Measurements from ENCODE around the gene KRTAP4-11. TPM values are rescaled to one million over a fixed set of nuclear protein-coding genes. Genes with fewer than 3 reads are reported as not detected.
"Not testable (repeated sequence)": the region's sequence is repeated elsewhere in the genome, so short reads cannot be mapped to it uniquely, and the experiment has no call there.

The KRTAP4-11 gene
- total RNA-seq, result not detected in 2 replicates

- not testable (repeated sequence) for DNase-seq (ENCODE audit: low read depth in 2 of 2)
These were observed at the start of gene KRTAP4-11 for GRCh38 chr17:41117846-41118386. Gene KRTAP4-11 (minus strand): TSS chr17:41118373. CDS start chr17:41118315, 58 bp downstream.

- no peak for DNase-seq (ENCODE audit: low read depth in 2 of 2)
These were observed 49.4 kb upstream of the KRTAP4-11 start for GRCh38 chr17:41167561-41167960.

- DNase-seq (ENCODE audit: low read depth in 2 of 2), result no peak
These were observed 45.7 kb upstream of the KRTAP4-11 start for GRCh38 chr17:41163828-41164227.

GRCh38 chr17:41160648-41161047 is 42.5 kb upstream of the KRTAP4-11 start, which contains the start of gene KRTAP4-4:
Gene KRTAP4-4 (minus strand): TSS chr17:41160748. CDS start chr17:41160691, 57 bp downstream.
- DNase-seq (ENCODE audit: low read depth in 2 of 2), result no peak

- not testable (repeated sequence) for DNase-seq (ENCODE audit: low read depth in 2 of 2)
These were observed 42.0 kb upstream of the KRTAP4-11 start for GRCh38 chr17:41160190-41160589.

- DNase-seq (ENCODE audit: low read depth in 2 of 2), result no peak
These were observed 35.7 kb upstream of the KRTAP4-11 start for GRCh38 chr17:41153856-41154255.

- no peak for DNase-seq (ENCODE audit: low read depth in 2 of 2)
These were observed 33.4 kb upstream of the KRTAP4-11 start for GRCh38 chr17:41151525-41151924.

GRCh38 chr17:41150026-41150425 is 31.9 kb upstream of the KRTAP4-11 start:
- DNase-seq (ENCODE audit: low read depth in 2 of 2), result no peak

GRCh38 chr17:41149652-41149985 is 31.4 kb upstream of the KRTAP4-11 start, which contains the start of gene KRTAP4-5:
Gene KRTAP4-5 (minus strand): TSS chr17:41149825. CDS start chr17:41149767, 58 bp downstream.
- no peak for DNase-seq (ENCODE audit: low read depth in 2 of 2)

GRCh38 chr17:41148971-41149651 is 30.9 kb upstream of the KRTAP4-11 start:
- not testable (repeated sequence) for DNase-seq (ENCODE audit: low read depth in 2 of 2)

GRCh38 chr17:41147531-41148204 is 29.5 kb upstream of the KRTAP4-11 start:
- DNase-seq (ENCODE audit: low read depth in 2 of 2), result no peak

GRCh38 chr17:41145261-41145660 is 27.1 kb upstream of the KRTAP4-11 start:
- no peak for DNase-seq (ENCODE audit: low read depth in 2 of 2)

GRCh38 chr17:41144846-41145245 is 26.7 kb upstream of the KRTAP4-11 start:
- no peak for DNase-seq (ENCODE audit: low read depth in 2 of 2)

- no peak for DNase-seq (ENCODE audit: low read depth in 2 of 2)
These were observed 23.2 kb upstream of the KRTAP4-11 start for GRCh38 chr17:41141361-41141760.

GRCh38 chr17:41140360-41141131 is 22.4 kb upstream of the KRTAP4-11 start, which contains the start of gene KRTAP4-6:
Gene KRTAP4-6 (minus strand): TSS chr17:41140544. CDS start chr17:41140487, 57 bp downstream.
- DNase-seq (ENCODE audit: low read depth in 2 of 2), result peak in 1 of 2 donors; percentile 48

- not testable (repeated sequence) for DNase-seq (ENCODE audit: low read depth in 2 of 2)
These were observed 21.7 kb upstream of the KRTAP4-11 start for GRCh38 chr17:41139865-41140264.

GRCh38 chr17:41133880-41134735 is 15.9 kb upstream of the KRTAP4-11 start:
- no peak for DNase-seq (ENCODE audit: low read depth in 2 of 2)

GRCh38 chr17:41131979-41132378 is 13.8 kb upstream of the KRTAP4-11 start:
- DNase-seq (ENCODE audit: low read depth in 2 of 2), result no peak

- no peak for DNase-seq (ENCODE audit: low read depth in 2 of 2)
These were observed 9.2 kb upstream of the KRTAP4-11 start for GRCh38 chr17:41127371-41127770.

- DNase-seq (ENCODE audit: low read depth in 2 of 2), result no peak
These were observed 8.2 kb upstream of the KRTAP4-11 start for GRCh38 chr17:41126412-41126811.

GRCh38 chr17:41125064-41125463 is 6.9 kb upstream of the KRTAP4-11 start:
- no peak for DNase-seq (ENCODE audit: low read depth in 2 of 2)
